ENCODE data around the gene CYP2W1. TPM values are rescaled to one million over a fixed set of nuclear protein-coding genes. Genes with fewer than 3 reads are reported as not detected.
A peak's percentile ranks its signal among the peaks of the same experiment; 100 is the strongest.
"Not testable (repeated sequence)": the region's sequence is repeated elsewhere in the genome, so short reads cannot be mapped to it uniquely, and the experiment has no call there.

The CYP2W1 gene
- total RNA-seq, 1 donor from 2014 or later, result not detected

DNA sequence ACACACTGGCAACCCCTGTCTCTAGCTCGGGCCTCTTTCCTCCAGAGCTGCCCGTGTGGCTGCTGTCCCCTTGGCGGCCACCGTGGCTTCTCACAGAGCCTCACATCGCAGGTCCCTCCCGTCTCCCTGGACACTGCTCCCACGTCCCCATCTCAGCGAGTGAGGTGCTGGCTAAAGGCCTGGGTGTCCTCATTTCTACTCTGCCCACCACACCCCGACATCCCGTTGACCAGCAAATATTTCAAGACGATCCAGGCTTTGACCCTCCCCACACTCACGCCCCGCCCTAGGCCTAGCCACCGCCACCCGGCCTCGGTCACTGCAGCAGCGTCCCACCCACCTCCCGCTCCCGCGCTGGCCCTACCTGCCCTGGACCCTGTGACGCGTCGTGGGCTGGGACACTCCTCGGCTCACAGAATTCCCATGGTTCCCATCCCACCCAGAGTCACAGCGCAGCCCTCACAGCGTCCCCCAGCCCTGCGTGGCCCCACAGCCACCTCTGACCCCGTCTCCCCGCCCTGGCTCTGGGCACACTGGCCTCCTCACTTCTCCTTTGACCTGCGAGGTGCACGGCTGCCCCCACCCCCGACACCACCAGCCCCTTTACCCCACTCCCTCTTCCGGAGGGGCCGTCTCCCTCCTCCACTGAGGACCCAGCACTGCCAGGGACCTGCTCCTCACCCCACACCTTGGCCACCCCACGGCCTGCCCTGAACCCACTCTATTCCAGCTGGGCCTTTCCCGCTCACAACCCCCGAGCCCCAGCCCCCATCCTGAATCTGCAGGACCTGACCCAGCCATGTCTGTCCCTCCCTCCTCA, 35.4 kb upstream of the CYP2W1 start:
- DNase-seq, result peak; percentile 30
- no peak for ATAC-seq (ENCODE audit: poor library complexity)
- intact Hi-C loops (cut with DNase I), result no loop called here

GRCh38 chr7:949021-949934, 33.7 kb upstream of the CYP2W1 start:
- DNase-seq (peak; percentile 37), ATAC-seq (ENCODE audit: poor library complexity) (no peak)
- intact Hi-C loops (cut with DNase I), result no loop called here

DNA sequence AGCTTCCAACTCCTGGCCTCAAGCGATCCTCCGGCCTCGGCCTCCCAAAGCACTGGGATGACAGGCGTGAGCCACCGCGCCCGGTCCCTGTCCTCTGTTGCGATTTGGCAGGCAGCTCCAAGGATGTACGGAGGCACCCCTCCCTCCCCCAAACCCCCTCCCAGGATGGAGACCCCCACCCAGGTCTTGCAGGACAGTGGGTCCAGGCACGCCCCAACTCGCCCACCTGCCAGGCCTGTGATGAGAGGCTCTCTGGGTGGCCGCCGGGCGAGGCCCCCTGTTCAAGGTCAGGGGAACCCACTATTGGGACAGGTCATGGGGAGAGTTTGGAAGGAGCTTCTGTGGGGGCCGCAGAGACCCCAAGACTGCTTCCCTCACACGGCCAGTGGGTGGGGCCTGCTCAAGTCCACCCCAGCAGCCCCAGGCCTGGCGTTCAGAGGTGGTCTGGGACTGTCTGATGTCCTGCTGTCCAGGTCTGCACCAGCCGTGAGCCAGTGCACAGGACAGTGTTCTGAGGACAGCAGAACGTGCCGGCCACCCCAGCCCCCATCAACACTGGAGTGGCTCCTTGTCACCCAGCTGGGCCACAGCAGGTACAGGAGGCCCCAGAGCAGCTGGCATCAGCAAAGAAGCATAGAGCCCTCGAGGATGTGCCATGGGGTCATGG, 31.0 kb upstream of the CYP2W1 start:
- no peak for ATAC-seq (ENCODE audit: poor library complexity)
- intact Hi-C loops (cut with DNase I), result no loop called here

DNA sequence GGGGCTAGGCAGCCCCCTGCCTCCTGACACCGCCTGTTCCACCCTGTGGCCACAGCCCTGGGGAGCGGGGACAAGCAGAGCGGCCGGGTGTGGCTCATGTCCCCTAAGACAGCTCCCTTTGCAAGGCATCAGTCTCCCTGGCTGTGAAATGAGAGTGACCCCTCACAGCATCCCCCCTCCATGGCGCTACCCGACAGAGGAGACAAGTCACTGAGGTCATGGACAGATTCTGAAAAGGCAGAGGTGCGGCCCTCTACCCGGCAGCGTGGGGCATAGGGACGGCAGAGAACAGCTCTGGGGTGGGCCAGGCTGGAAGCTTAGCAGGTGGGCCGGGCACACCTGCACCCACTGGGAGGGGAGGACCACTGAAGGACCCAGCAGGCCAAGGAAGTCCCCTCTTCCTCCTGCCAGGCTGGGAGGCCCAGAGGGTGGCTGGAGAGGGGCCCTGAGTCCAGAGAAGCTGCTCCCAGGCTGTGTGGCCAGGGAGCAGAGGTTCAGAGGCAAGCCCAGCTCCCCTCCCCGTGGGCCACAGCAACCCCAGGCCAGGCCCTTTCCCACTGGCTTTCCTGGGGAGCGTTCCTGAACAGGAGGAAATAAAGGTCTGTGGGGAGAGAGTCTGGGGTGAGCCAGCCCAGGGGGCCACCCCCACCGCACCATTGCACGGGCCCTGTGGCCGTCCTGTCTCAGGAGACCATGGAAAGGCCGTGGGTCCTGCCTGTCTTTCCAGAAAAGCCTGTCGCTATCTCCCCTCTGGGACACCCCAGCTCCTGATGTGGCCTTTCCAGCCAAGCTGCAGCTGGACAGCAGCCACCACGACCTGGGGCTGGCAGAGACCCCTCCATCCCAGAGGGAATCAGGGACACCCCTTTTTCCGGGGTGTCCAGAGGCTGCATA, 30.2 kb upstream of the CYP2W1 start:
- peak; percentile 36 for DNase-seq
- intact Hi-C loops (cut with DNase I), result no loop called here
- no peak for ATAC-seq (ENCODE audit: poor library complexity)

More for the DNA sequence above, 31.0 kb upstream of the CYP2W1 start:
- peak; percentile 43 for DNase-seq

GRCh38 chr7:953547-954327, 29.2 kb upstream of the CYP2W1 start:
- ATAC-seq (ENCODE audit: poor library complexity), result peak; percentile 77

GRCh38 chr7:954330-955238, 28.4 kb upstream of the CYP2W1 start, which contains the start of gene ADAP1:
Gene ADAP1 (minus strand): TSS chr7:954680. CDS start chr7:954477, 203 bp downstream.
- DNase-seq (peak; percentile 70), ATAC-seq (ENCODE audit: poor library complexity) (peak; percentile 65)
- intact Hi-C loops (cut with DNase I), result no loop called here

More at GRCh38 chr7:953547-954327, 29.2 kb upstream of the CYP2W1 start:
- intact Hi-C loops (cut with DNase I), result no loop called here
- peak; percentile 82 for DNase-seq

DNA sequence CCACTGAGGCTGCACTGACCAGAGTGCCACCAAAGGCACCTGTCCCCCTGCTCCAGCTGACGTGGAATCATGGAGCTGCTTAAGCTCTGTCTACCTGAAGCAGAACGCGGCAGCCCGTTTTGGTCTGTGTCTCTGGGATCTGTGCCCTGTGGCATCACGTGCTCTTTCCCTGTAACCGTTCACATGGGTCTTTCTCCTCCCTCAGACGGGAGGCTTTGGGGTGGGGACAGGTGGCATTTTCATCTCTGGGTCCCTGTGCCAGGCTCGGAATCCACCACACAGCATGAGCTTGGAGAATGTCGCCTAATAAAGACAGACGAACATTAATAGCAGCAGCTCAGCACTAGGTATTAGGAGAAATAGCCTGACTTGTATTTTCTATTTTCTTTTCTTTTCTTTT, 26.9 kb upstream of the CYP2W1 start:
- intact Hi-C loops (cut with DNase I), result no loop called here

DNA sequence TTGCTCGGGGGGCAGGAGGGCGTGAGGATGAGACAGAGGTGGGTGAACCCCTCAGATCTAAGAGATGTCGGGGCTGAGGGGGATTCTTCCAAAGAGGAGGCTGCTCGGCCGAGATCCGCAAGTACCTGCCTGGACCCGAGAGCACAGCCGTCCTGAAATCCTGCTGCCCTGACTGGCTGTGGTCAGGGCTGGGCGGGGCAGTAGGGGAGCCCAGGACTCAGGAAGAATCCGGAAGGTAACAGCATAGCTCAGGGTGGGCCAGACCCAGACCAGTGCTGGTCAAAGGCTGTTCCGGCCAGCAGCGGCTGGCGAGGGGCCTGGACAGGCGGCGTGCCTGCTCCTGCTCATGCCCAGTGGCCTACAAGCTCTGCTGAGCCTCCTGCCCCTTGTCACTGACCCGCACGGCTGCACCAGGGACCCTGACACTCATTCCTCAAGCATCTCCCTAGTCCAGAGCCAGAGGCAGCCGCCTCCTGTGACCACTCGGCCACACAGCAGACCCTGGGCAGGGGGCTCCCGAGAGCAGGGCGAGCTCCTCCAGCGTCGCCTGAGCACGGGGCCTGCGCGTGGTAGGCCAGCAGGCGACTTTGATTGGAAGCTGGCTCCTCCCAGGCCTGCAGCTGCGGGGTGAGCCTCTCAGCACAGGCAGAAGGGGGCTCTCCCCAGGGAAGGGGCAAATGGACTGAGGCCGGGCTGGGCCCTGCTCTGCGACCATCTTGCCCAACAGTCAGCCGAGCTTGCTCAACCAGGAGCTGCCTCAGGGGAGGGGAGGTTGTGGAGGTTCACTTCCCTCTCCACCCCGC, 25.4 kb upstream of the CYP2W1 start:
- intact Hi-C loops (cut with DNase I), result no loop called here
- ATAC-seq (ENCODE audit: poor library complexity) (peak; percentile 23), DNase-seq (peak; percentile 79)

More for the DNA sequence above, 26.9 kb upstream of the CYP2W1 start:
- peak; percentile 40 for DNase-seq
- no peak for ATAC-seq (ENCODE audit: poor library complexity)

- peak; percentile 28 for DNase-seq
- intact Hi-C loops (cut with DNase I), result no loop called here
- no peak for ATAC-seq (ENCODE audit: poor library complexity)
These were observed 24.5 kb upstream of the CYP2W1 start for GRCh38 chr7:958221-959200.

- DNase-seq (peak; percentile 29), ATAC-seq (ENCODE audit: poor library complexity) (no peak)
- intact Hi-C loops (cut with DNase I), result no loop called here
These were observed 23.7 kb upstream of the CYP2W1 start for GRCh38 chr7:959271-959670.

- intact Hi-C loops (cut with DNase I), result not testable (repeated sequence)
- DNase-seq, result peak; percentile 17
These were observed 23.2 kb upstream of the CYP2W1 start for GRCh38 chr7:959740-960139.

DNA sequence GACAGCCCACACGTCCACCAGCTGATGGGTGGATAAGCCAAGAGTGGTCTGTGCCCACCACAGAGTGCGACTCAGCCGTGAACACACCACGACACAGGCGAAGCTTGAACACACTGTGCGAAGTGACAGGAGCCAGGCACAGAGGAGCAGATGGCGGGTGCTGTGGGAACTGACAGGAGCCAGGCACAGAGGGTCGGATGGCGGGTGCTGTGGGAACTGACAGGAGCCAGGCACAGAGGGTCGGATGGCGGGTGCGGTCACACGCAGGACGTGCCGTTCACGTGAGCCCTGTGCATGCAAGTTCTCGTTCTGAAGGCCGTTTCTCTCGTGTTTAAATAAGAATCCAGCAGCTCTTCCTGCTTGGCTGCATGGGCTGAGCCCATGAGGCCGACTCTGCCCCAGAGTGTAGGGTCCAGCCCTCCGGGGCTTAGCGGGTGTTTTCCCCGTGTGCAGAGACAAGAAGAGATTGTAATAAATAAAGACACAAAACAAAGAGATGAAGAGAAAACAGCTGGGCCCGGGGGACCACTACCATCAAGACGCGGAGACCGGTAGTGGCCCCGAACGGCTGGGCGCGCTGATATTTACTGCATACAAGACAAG, 22.6 kb upstream of the CYP2W1 start:
- no peak for ATAC-seq (ENCODE audit: poor library complexity)
- DNase-seq, result peak; percentile 40
- intact Hi-C loops (cut with DNase I), result no loop called here

More at GRCh38 chr7:959740-960139, 23.2 kb upstream of the CYP2W1 start:
- ATAC-seq (ENCODE audit: poor library complexity), result not testable (repeated sequence)

DNA sequence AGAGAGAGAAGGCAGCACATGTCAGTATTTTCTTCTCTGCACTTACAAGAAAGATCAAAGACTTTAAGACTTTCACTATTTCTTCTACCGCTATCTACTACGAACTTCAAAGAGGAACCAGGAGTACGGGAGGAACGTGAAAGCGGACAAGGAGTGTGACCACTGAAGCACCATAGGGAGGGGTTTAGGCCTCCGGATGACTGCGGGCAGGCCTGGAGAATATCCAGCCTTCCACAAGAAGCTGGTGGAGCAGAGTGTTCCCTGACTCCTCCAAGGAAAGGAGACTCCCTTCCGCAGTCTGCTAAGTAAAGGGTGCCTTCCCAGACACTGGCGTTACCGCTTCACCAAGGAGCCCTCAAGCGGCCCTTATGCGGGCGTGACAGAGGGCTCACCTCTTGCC, 22.0 kb upstream of the CYP2W1 start:
- DNase-seq, result peak; percentile 40
- ATAC-seq (ENCODE audit: poor library complexity); intact Hi-C loops (cut with DNase I): not testable (repeated sequence)
